HG03060 (cell line): ENCODE data around the gene PLCB2.

Experiments
- ATAC-seq: cut with Tn5 transposase; IDR thresholded peaks from one replicate; pipeline ENCODE4 v1.9.1; 2021; ENCODE audit warnings: low read depth, moderate number of reproducible peaks; ENCODE audit not compliant: unreplicated experiment

The PLCB2 gene

GRCh38 chr15:40328176-40328575 is 20.4 kb upstream of the PLCB2 start:
- ATAC-seq = no peak

- ATAC-seq = no peak
Measured at GRCh38 chr15:40327457-40327856, 19.7 kb upstream of the PLCB2 start.

- ATAC-seq = no peak
Measured at GRCh38 chr15:40325700-40326099, 18.0 kb upstream of the PLCB2 start.

GRCh38 chr15:40325188-40325587 is 17.5 kb upstream of the PLCB2 start:
- ATAC-seq = no peak

GRCh38 chr15:40323953-40324937 is 16.5 kb upstream of the PLCB2 start:
- ATAC-seq = no peak

- peak; percentile 73 for ATAC-seq
Measured at GRCh38 chr15:40323239-40323952, 15.7 kb upstream of the PLCB2 start, which contains the start of gene INAFM2. INAFM2 (plus strand) TSS chr15:40323692; CDS start chr15:40324056, 364 bp downstream.

GRCh38 chr15:40322531-40323238 is 14.9 kb upstream of the PLCB2 start:
- ATAC-seq = no peak

GRCh38 chr15:40320931-40321371 is 13.2 kb upstream of the PLCB2 start:
- ATAC-seq = no peak

GRCh38 chr15:40320409-40320808 is 12.7 kb upstream of the PLCB2 start:
- no peak for ATAC-seq

- no peak for ATAC-seq
Measured at GRCh38 chr15:40317580-40317979, 9.8 kb upstream of the PLCB2 start.

GRCh38 chr15:40316931-40317330 is 9.2 kb upstream of the PLCB2 start:
- no peak for ATAC-seq

- no peak for ATAC-seq
Measured at GRCh38 chr15:40314723-40315276, 7.1 kb upstream of the PLCB2 start.

GRCh38 chr15:40313531-40314398 is 6.0 kb upstream of the PLCB2 start:
- no peak for ATAC-seq

GRCh38 chr15:40312370-40313158 is 4.8 kb upstream of the PLCB2 start:
- no peak for ATAC-seq

GRCh38 chr15:40310993-40311392 is 3.3 kb upstream of the PLCB2 start:
- no peak for ATAC-seq

- no peak for ATAC-seq
Measured at GRCh38 chr15:40310001-40310959, 2.5 kb upstream of the PLCB2 start.

- ATAC-seq = no peak
Measured at GRCh38 chr15:40309344-40309862, 1.7 kb upstream of the PLCB2 start.
